Measurements from ENCODE around the gene DTD1. TPM values are rescaled to one million over a fixed set of nuclear protein-coding genes. Genes with fewer than 3 reads are reported as not detected.

The DTD1 gene
- total RNA-seq, 2 donors from 2014 or later, result 17.0 to 21.0 TPM

DNA sequence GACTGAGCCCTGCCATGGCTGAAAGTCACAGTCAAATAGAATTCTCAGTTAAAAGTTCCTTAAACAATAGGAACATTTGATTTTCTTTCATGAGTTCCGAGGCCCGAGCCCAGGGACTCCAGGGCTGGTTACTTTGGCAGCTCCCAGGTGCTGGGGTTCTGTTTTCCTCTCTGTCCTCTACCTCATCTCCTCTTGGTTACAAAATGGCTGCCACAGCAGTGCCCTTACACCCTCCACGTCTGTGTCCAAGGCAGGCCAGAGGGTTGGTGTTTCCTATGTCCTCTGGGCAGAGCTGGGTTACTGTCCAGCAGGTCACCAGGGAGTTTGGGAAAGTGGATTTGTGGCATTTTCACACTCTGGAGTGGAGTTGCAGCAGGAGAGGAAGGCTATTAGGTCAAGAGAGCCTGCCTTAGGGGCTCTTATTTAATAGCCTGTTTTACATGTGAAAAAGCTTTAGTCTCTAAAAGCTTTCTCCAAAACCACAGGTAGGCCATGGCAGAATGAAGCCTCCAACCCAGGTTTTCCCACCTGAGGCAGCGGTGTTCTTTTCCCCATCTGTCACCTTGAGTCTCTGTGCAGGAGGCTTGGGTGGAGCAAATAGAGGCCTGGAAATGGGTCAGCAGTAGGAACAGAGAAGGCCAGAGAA lies 111.0 kb downstream of the DTD1 start:
- Histone ChIP-seq H3K9me3 (no peaks in the 10 kb centered on the region), H3K27ac (no peak overlapping the region), H3K4me1 (no peaks in the 10 kb centered on the region), H3K36me3 (no peaks in the 10 kb centered on the region), H3K27me3 (no peaks in the 10 kb centered on the region), H3K4me3 (no peak overlapping the region), H3K9ac (ENCODE audit: low read depth in 2 of 2, low read length in 2 of 2) (no peak overlapping the region)
- TF ChIP-seq, protein P1, sequence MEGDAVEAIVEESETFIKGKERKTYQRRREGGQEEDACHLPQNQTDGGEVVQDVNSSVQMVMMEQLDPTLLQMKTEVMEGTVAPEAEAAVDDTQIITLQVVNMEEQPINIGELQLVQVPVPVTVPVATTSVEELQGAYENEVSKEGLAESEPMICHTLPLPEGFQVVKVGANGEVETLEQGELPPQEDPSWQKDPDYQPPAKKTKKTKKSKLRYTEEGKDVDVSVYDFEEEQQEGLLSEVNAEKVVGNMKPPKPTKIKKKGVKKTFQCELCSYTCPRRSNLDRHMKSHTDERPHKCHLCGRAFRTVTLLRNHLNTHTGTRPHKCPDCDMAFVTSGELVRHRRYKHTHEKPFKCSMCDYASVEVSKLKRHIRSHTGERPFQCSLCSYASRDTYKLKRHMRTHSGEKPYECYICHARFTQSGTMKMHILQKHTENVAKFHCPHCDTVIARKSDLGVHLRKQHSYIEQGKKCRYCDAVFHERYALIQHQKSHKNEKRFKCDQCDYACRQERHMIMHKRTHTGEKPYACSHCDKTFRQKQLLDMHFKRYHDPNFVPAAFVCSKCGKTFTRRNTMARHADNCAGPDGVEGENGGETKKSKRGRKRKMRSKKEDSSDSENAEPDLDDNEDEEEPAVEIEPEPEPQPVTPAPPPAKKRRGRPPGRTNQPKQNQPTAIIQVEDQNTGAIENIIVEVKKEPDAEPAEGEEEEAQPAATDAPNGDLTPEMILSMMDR (IDR thresholded peaks at IDR 0.05), result no peak
- DNase-seq, result no peak
- intact Hi-C loops (cut with DNase I), result no loop called here

DNA sequence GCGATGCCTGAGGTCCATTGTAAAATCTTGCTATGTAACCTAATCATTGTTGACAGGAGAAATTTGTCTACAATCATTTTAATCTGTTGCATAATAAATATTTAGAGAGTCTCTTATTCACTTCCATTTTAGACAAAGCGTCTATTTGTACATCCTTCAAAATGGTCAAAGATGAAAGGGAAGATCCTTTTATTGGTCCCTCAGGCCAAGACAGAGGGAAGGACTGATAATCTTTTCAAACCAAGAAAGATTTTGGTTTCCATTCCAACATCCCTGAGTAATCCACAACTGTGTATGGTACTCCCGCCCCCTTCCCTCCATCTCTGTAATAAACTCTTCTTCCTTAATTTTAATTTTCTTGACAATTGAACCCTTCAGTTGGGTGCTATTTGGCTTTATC lies 114.1 kb downstream of the DTD1 start:
- Histone ChIP-seq H3K27me3 (no peaks in the 10 kb centered on the region), H3K9ac (ENCODE audit: low read depth in 2 of 2, low read length in 2 of 2) (no peak overlapping the region), H3K4me3 (no peak overlapping the region), H3K27ac (no peak overlapping the region), H3K36me3 (no peaks in the 10 kb centered on the region), H3K9me3 (no peaks in the 10 kb centered on the region), H3K4me1 (no peaks in the 10 kb centered on the region)
- intact Hi-C loops (cut with DNase I), result no loop called here
- DNase-seq, result no peak
- TF ChIP-seq, protein P1 (IDR thresholded peaks at IDR 0.05), result no peak

DNA sequence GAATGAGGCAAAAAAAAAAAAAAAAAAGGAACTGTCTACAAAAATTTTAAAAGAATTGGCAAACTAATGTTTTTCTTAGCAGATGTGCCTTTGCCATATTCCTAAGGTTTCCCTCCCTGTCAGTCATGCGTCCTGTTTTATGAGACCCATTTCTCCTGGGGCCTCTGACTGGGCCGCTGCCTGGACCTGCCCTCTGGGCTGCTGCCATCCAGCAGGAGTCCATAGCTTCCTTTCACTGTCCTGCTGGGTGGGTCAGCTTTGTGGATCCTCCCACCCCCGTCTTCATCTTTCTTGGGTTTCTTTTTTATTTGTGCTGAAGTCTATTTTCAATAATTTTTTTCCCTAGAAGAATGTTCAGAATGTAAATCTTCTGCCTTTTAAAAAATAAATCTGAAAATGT lies 114.9 kb downstream of the DTD1 start:
- Histone ChIP-seq H3K4me1 (no peaks in the 10 kb centered on the region), H3K36me3 (no peaks in the 10 kb centered on the region), H3K9ac (ENCODE audit: low read depth in 2 of 2, low read length in 2 of 2) (no peak overlapping the region), H3K9me3 (no peaks in the 10 kb centered on the region), H3K27ac (no peak overlapping the region), H3K27me3 (no peaks in the 10 kb centered on the region), H3K4me3 (no peak overlapping the region)
- intact Hi-C loops (cut with DNase I), result no loop called here
- TF ChIP-seq, protein P1 (IDR thresholded peaks at IDR 0.05), result no peak
- no peak for DNase-seq

DNA sequence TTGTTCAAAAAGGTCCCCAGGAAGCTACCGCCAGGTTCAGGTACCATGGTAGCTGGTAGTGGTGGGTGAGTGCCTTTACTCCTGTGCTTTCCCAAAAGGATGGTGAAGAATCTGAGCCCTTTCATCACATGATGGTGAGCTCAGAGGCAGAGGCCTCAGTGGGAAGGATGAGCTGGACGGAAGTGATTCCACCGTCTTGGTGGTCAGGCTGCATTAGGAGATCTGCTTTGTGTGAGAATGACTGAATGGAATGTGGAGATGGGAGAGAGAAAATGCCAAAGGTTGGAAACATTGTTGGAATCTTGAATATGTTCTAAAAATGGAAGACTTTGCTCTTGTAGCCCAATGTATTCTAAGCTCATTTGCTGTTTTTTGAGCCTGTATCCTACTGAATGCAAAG lies 117.6 kb downstream of the DTD1 start:
- H3K36me3 ChIP-seq, result no peaks in the 10 kb centered on the region
- DNase-seq, result no peak
- H3K4me3 ChIP-seq, result no peak overlapping the region

DNA sequence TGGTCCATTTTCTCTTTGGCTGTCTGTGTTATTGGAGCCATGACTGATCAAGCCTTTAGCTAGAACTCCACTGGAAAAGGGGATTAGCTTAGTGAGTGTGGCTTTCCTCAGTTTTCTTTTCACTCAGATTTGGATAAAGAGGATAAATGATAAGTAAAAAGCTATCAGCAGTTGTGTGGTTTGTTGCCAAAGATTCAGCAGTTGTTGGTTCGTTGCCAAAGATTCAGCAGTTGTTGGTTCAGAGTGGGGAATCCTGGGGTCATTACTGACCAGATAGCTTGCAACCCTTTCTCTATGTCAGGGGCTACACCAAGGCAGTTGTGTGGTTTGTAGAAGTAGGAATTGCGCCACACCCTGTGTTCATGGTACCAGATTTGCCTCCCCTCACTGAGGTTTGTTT lies 118.1 kb downstream of the DTD1 start:
- H3K9ac ChIP-seq (ENCODE audit: low read depth in 2 of 2, low read length in 2 of 2), result no peak overlapping the region
- TF ChIP-seq, protein P1 (IDR thresholded peaks at IDR 0.05), result no peak
- H3K4me3 ChIP-seq, result no peak overlapping the region
- H3K4me1 ChIP-seq, result no peaks in the 10 kb centered on the region
- H3K27ac ChIP-seq, result no peak overlapping the region
- intact Hi-C loops (cut with DNase I), result no loop called here
- no peaks in the 10 kb centered on the region for H3K36me3 ChIP-seq
- H3K27me3 ChIP-seq, result no peaks in the 10 kb centered on the region
- H3K9me3 ChIP-seq, result no peaks in the 10 kb centered on the region
- no peak for DNase-seq

More for the DNA sequence above, 117.6 kb downstream of the DTD1 start:
- no peak overlapping the region for H3K9ac ChIP-seq (ENCODE audit: low read depth in 2 of 2, low read length in 2 of 2)
- no peaks in the 10 kb centered on the region for H3K27me3 ChIP-seq
- TF ChIP-seq, protein P1 (IDR thresholded peaks at IDR 0.05), result no peak
- H3K4me1 ChIP-seq, result no peaks in the 10 kb centered on the region
- no peak overlapping the region for H3K27ac ChIP-seq
- no peaks in the 10 kb centered on the region for H3K9me3 ChIP-seq
- intact Hi-C loops (cut with DNase I), result no loop called here
